Measurements from ENCODE around the gene MMD2.
"Not testable (repeated sequence)": the region's sequence is repeated elsewhere in the genome, so short reads cannot be mapped to it uniquely, and the experiment has no call there.

DNA sequence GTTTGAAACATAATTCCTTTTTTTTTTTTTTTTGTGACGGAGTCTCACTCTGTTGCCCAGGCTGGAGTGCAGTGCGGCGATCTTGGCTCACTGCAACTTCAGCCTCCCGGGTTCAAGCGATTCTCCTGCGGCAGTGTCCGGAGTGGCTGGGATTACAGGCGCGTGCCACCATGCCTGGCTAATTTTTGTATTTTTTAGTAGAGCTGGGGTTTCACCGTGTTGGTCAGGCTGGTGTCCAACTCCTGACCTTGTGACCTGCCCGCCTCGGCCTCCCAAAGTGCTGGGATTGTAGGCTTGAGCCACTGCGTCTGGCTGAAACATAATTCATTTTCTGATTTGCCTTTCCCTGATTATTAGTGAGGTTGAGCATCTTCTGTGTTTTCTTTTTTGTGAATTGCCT is 16.6 kb upstream of the MMD2 start:
- not testable (repeated sequence) for TF ChIP-seq TCF4, PPARA, TOX (CRISPR knock-in tag; IDR thresholded peaks at IDR 0.05; ENCODE audit: borderline replicate concordance)

All from SK-N-SH treated with all-trans-retinoic acid at 6 μM for 48 hours (cell line).